ENCODE measurements around the gene TYROBP.

The TYROBP gene

GRCh38 chr19:35885225-35885738 lies 22.8 kb downstream of the TYROBP start:
- H3K27me3 ChIP-seq (replicated peaks; ENCODE audit: insufficient read depth, low read length) = peaks cover 9% of the 10 kb centered on the region
- DNase-seq = no peak
- H3K79me2 ChIP-seq (ENCODE audit: low read length) = no peaks in the 10 kb centered on the region
- no peaks in the 10 kb centered on the region for H3F3A ChIP-seq (ENCODE audit: insufficient read depth, low read length)
- H3K9ac ChIP-seq (ENCODE audit: low read length) = no peak overlapping the region
- no peak overlapping the region for H2AFZ ChIP-seq (ENCODE audit: low read length)
- H4K20me1 ChIP-seq (ENCODE audit: insufficient read depth, low read length) = no peaks in the 10 kb centered on the region
- H3K4me3 ChIP-seq (ENCODE audit: low read length) = no peak overlapping the region
- H3K36me3 ChIP-seq (replicated peaks; ENCODE audit: insufficient read depth, low read length) = no peaks in the 10 kb centered on the region
- H3K4me1 ChIP-seq (ENCODE audit: low read length) = no peaks in the 10 kb centered on the region
- H3K9me2 ChIP-seq (replicated peaks; ENCODE audit: insufficient read depth, low read length) = no peaks in the 10 kb centered on the region
- no peak overlapping the region for H3K4me2 ChIP-seq (ENCODE audit: low read depth, low read length)
- no peak for TF ChIP-seq EZH2phosphoT487 (IDR thresholded peaks at IDR 0.05; ENCODE audit: low read length)
- no peak for TF ChIP-seq EZH2 (optimal IDR thresholded peaks at IDR 0.05; ENCODE audit: low read depth, low read length)
- TF ChIP-seq CTCF (IDR thresholded peaks at IDR 0.05; ENCODE audit: low read length) = no peak
- no peak overlapping the region for H3K27ac ChIP-seq (ENCODE audit: low read length)
- no peaks in the 10 kb centered on the region for H3K9me3 ChIP-seq (replicated peaks; ENCODE audit: insufficient read depth, low read length)

DNA sequence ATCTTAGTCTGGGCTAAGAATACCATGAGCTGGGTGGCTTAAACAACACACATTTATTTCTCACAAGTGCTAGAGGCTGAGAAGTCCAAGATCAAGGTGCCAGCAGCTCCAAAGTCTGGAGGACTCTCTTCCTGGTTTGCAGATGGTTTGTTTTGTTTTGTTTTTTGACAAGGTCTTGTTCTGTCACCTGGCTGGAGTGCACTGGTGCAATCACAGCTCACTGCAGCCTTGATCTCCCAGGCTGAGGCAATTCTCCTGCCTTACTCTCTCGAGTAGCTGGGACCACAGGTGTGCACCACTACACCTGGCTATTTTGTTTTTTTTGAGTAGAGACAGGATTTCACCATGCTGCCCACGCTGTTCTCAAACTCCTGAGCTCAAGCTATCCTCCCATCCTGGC lies 24.2 kb downstream of the TYROBP start:
- Histone ChIP-seq H3K4me1 (ENCODE audit: low read length) (0 out of 2 replicates have a peak, but pooled peaks cover 3% of the 10 kb centered on the region), H3K36me3 (replicated peaks; ENCODE audit: insufficient read depth, low read length) (no peaks in the 10 kb centered on the region)
- no peak for TF ChIP-seq EZH2 (optimal IDR thresholded peaks at IDR 0.05; ENCODE audit: low read depth, low read length)
- no peak for TF ChIP-seq EZH2phosphoT487 (IDR thresholded peaks at IDR 0.05; ENCODE audit: low read length)
- no peak for TF ChIP-seq CTCF (IDR thresholded peaks at IDR 0.05; ENCODE audit: low read length)

DNA sequence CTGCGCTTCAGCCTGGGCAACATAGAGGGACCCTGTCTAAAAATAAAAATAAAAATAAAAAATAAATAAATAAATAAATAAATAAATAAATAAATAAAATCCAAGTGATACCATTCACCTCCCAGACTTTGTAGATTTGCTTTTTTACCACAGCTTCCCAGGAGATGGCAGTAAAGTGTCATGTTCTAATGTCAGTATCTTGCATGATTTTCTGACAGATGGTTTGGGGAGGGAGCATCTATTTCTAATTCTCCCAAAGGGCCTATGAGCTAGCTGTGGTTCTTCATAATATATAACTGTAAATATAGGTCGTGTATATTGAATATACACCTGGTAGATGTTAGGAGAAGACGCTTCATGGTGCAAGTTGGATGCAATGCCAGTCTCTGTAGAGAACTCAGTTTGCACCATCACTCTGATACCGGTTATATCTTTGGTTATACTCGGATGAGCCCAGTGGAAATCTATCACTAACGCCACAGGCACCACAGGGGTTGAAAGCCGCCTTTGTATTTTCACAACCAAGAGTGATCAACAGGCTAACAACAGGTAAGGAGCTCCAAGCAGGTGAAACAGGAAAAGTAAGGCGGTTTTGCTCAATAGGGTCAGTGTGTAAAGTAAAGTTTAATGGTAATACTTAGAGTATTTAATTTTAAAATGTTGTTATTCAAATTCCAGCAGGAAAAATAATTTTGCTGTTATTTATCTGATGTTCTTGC lies 25.8 kb downstream of the TYROBP start:
- TF ChIP-seq CTCF (IDR thresholded peaks at IDR 0.05; ENCODE audit: low read length) (peak; percentile 37), EZH2 (optimal IDR thresholded peaks at IDR 0.05; ENCODE audit: low read depth, low read length) (no peak), EZH2phosphoT487 (IDR thresholded peaks at IDR 0.05; ENCODE audit: low read length) (no peak)
- Histone ChIP-seq H3K4me1 (ENCODE audit: low read length) (0 out of 2 replicates have a peak, but pooled peaks cover 3% of the 10 kb centered on the region), H3F3A (ENCODE audit: insufficient read depth, low read length) (no peaks in the 10 kb centered on the region), H3K27me3 (replicated peaks; ENCODE audit: insufficient read depth, low read length) (peaks cover 30% of the 10 kb centered on the region), H3K79me2 (ENCODE audit: low read length) (no peaks in the 10 kb centered on the region), H3K27ac (ENCODE audit: low read length) (no peak overlapping the region), H3K4me2 (ENCODE audit: low read depth, low read length) (no peak overlapping the region), H3K9me2 (replicated peaks; ENCODE audit: insufficient read depth, low read length) (no peaks in the 10 kb centered on the region), H2AFZ (ENCODE audit: low read length) (no peak overlapping the region), H3K36me3 (replicated peaks; ENCODE audit: insufficient read depth, low read length) (no peaks in the 10 kb centered on the region), H3K4me3 (ENCODE audit: low read length) (no peak overlapping the region), H3K9ac (ENCODE audit: low read length) (no peak overlapping the region), H3K9me3 (replicated peaks; ENCODE audit: insufficient read depth, low read length) (no peaks in the 10 kb centered on the region), H4K20me1 (ENCODE audit: insufficient read depth, low read length) (no peaks in the 10 kb centered on the region)
- peak; percentile 51 for DNase-seq

More for the DNA sequence above, 24.2 kb downstream of the TYROBP start:
- no peaks in the 10 kb centered on the region for H4K20me1 ChIP-seq (ENCODE audit: insufficient read depth, low read length)
- no peaks in the 10 kb centered on the region for H3K79me2 ChIP-seq (ENCODE audit: low read length)
- DNase-seq = no peak
- H3K27me3 ChIP-seq (replicated peaks; ENCODE audit: insufficient read depth, low read length) = peaks cover 14% of the 10 kb centered on the region
- no peaks in the 10 kb centered on the region for H3K9me3 ChIP-seq (replicated peaks; ENCODE audit: insufficient read depth, low read length)
- H3K9me2 ChIP-seq (replicated peaks; ENCODE audit: insufficient read depth, low read length) = no peaks in the 10 kb centered on the region
- no peak overlapping the region for H2AFZ ChIP-seq (ENCODE audit: low read length)
- no peak overlapping the region for H3K4me3 ChIP-seq (ENCODE audit: low read length)
- H3K9ac ChIP-seq (ENCODE audit: low read length) = no peak overlapping the region
- H3F3A ChIP-seq (ENCODE audit: insufficient read depth, low read length) = no peaks in the 10 kb centered on the region
- H3K4me2 ChIP-seq (ENCODE audit: low read depth, low read length) = no peak overlapping the region
- no peak overlapping the region for H3K27ac ChIP-seq (ENCODE audit: low read length)

Data from MM.1S (cell line).